GM19438 (cell line): Measurements from ENCODE around the gene ODAD3.
"Not testable (repeated sequence)": the region's sequence is repeated elsewhere in the genome, so short reads cannot be mapped to it uniquely, and the experiment has no call there.

Source experiments
- ATAC-seq: cut with Tn5 transposase; IDR thresholded peaks from one replicate; pipeline ENCODE4 v1.9.1; 2021; ENCODE audit warnings: low read depth; ENCODE audit not compliant: unreplicated experiment

The ODAD3 gene

DNA sequence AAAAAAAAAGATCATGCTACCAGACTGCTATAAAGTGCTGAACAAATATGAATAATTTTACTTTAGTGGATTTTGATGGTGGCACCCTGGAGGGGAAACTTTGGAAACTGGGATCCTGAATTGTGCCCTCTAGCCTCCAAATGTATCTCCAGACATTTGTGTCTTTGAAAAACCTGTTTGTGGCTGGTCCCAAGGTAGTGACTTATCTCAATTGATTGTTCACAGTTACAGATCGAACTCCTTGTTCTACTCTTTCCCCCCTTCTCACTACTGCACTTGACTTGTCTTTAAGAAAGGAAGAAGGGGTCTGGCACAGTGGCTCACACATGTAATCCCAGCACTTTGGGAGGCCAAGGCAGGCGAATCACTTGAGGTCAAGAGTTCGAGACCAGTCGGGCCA is 26.3 kb downstream of the ODAD3 start:
- ATAC-seq: no peak

DNA sequence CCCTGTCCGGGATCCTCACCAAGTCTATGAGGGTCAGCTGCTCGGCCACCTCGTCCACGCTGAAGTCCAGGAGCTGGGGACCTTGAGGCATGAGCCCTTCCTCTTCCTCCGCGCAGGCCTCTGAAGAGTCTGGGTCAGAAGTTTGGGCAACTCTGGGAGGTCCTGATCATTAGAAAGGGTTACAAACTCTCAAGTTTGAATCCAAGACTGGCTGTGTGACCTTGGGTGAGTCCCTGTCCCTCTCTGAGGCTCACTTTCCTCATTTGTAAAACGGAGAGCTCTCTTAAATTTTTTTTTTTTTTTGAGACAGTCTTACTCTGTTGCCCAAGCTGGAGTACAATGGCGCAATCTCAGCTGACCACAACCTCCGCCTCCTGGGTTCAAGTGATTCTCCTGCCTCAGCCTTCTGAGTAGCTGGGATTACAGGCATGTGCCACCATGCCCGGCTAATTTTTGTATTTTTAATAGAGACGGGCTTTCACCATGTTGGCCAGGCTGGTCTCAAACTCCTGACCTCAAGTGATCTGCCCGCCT is 28.2 kb downstream of the ODAD3 start:
- not testable (repeated sequence) for ATAC-seq

DNA sequence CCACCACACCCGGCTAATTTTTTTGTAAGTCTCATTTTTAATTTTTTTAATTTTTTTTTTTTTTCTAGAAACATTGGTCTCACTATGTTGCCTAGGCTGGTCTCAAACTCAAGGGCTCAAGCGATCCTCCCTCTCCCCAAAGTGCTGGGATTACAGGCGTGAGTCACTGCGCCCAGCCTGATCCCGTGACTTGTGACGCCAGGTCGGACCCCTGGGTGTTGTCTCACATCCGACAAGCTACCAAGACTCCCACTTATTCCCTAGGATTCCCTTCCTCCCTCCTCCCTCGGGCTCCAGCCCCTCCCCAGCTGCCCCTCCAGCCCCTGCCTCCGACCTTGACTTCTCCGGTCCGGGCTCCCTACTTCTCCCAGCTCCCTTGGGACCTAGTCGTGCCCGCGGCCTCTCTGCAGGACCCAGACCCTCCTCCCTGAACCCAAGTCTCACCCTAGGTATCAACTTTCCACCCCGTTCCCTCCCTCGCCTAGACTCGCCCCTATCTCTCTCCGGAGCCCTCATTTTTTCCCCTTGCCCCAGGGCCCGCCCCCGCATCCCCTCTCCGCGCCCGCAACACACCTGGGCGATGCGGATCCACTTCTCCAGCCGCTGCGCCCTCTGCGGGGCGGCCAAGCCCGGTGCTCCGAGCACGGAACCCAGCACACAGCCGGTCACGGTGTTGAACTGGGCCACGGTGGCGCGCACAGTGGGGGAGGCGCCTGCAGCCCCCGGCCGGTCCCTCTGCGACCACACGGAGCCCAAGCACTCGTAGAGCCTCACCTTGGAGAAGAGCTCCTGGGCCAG is 28.9 kb downstream of the ODAD3 start:
- no peak for ATAC-seq

GRCh38 chr19:11404588-11405222 is 30.2 kb downstream of the ODAD3 start:
- no peak for ATAC-seq

DNA sequence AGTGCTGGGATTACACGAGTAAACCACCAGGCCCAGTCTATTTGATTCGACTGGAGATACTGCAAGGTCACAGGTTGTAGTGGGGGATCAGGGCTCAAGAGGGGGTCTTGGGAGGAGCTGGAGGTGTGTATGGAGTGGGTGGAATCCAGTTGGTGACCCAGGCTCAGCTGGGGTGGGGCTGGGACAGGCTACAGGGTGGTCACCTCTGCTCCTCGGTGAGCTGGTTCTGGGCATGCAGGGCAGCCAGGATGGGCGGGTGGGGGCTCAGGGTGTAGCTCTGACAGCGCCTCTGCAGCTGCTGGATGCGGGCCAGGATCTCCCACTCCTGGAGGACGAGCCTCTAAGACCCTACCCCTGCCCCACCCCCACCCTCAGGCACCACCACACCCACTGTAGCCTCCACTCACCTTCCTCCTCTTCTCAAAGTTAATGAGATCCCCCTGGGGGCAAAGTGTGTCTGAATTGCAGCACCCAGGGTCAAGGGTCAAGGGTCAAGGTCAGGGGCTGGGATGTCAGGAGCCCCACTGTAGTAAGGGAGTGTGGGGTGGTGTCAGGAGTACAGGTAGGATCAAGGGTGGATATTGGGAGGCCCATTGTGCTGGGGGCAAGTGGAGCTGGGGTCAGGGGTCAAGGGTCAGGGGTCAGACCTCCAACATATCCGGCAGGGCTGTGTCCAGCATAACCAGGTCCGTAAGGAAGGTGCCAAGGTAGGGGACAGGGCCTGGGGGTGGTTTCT is 32.9 kb downstream of the ODAD3 start:
- no peak for ATAC-seq

DNA sequence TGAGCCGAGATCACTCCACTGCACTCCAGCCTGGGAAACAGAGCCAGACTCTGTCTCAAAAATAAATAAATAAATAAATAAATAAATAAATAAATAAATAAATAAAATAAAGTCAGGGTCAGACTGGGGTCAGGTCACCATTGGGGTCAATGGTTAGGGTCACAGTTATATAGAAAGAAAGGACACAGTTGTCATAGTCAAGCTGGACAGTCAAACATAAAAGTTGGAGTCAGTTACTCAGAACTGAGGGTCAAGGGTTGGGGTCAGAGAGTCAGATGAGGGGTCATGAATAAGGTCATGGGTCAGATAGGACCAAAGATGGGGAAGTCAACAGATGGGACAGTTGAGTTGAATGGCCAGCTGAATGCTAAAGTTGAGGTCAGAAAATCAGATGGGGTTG is 34.1 kb downstream of the ODAD3 start:
- ATAC-seq: no peak

GRCh38 chr19:11399667-11400066 is 35.3 kb downstream of the ODAD3 start:
- ATAC-seq: no peak

GRCh38 chr19:11397089-11397610 is 37.8 kb downstream of the ODAD3 start:
- no peak for ATAC-seq

DNA sequence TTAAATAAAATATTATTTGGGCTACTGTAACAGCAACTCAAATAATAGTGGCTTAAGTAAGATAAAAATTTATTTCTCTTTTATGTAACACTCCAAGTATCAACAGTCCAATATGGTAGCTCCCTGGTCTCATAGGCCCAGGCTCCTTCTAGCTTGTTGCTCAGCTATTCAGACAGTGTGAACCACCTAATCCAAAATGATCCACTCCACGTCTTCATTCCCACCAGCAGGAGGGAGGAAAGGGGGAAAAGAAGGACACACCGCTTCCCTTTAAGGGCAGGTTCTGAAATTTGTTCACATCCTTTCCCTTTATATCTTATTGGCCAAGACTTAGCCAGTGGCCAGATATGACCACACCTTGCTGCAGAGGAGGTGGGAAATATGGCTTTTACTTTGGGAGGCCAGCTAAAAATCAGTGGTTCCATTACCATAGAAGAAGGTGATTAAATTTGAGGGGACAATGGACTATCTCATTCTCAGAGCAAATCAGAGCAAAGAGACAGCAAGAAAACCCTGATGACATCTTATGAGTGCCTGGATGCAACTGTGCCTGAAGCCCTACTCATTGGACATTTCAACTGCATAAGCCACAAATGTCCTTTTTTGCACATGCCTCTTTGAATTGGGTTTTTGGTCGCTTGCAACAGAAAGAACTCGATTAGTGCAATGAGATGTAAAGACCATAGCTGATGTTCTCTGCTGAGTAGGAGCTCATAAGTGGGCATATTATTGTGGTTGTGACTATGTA is 43.8 kb downstream of the ODAD3 start:
- no peak for ATAC-seq

GRCh38 chr19:11390359-11390758 is 44.6 kb downstream of the ODAD3 start:
- no peak for ATAC-seq

DNA sequence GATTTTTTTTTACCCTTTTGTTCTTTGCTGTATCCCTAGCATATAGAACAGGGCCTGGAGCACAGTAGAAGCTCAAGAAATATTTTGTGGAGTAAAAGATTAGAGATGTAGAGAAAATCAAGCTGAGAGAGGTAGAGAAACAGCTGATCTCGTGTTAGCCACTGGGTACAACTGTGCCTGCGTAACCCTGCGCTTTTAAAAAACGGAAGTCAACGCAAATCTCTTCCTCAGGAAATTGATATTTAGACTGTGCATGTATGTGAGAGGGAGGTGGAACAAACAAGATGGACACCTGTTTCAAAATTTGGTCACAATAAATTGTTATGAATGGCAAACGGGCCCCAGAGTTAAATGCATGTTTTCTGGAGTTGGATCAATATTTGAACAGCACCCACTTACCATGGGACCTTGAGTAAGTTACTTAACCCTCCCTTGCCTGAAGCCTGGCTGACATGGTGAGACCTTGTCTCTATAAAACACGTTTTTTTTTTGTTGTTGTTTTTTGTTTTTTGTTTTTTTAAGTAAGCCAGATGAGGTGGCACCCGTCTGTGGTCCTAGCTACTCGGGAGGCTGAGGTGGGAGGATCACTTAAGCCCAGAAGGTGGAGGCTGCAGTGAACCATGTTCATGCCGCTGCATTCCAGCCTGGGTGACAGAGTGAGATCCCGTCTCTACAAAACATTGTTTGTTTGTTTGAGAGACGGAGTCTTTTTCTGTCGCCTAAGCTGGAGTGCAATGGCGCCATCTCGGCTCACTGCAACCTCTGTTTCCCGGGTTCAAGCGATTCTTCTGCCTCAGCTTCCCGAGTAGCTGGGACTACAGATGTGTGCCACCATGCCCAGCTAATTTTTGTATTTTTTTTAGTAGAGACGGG is 47.5 kb downstream of the ODAD3 start:
- no peak for ATAC-seq

DNA sequence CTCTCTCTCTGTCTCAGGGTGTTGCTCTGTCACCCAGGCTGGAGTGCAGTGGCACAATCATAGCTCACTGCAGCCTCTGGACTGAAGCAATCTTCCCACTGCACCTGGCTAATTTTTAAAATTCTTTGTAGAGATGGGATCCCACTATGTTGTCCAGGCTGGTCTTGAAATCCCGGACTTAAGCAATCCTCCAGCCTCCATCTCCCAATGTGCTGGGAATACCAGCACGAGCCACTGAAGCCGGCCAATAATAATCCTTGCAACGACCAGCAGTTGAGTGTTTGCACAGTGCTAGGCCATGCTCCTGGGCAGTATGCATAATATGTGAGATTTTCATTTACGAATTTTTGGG is 50.2 kb downstream of the ODAD3 start:
- no peak for ATAC-seq

DNA sequence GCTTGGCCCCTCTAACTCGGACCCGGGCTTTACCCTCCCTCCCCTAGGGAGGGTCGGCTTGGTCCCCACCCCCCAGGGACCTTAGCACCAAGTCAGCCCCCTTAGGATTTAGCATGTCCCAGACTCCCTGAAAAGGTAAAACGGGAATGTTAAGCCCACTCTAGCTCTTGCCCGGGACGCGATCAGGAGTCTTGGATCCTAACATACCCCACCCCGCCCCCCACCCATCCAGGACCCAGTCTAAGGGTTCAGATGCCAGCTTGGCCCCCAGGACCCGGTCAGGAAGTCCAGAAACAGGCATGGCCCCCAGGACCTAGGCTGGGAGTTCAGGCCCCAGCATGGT is 51.2 kb downstream of the ODAD3 start:
- ATAC-seq: no peak

DNA sequence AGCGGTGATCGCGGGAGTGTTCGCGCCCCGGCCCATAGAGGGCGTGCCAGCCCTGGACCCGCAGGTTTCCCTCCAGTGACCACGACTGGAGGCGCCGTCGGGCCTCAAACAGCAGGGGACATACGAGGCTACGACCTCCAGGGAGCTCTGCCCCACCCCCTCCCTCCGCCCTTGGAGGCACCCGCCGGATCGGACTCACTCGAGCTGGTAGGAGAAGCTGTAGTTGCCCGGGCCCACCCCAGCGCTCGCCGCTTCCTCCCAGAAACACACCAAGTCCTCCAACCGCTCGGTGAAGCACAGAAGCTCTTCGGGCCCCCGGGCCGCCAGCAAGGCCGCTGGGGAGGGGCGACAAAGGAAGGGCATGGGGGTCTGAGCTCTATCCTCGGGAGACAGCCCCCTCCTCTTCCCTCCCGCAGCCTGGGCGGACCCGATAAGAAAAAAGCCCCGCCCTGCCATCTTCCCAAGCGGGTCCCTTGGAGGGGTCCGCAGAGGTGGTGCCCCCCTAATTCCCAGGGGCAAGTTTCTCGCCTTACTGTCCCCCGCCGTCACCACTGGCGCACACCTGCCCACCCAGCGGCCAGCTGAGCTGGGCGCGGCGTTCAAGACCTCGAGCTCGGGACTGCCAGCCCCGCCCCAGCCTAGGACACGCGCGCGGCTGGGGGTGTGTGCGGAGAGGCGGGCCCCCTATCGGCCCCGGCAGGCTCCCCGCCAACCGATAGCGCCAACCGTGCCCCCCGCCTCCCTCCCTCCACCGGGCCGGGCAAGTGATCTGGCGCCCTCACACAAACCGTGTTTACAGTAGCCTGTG is 51.8 kb downstream of the ODAD3 start:
- ATAC-seq: no peak

DNA sequence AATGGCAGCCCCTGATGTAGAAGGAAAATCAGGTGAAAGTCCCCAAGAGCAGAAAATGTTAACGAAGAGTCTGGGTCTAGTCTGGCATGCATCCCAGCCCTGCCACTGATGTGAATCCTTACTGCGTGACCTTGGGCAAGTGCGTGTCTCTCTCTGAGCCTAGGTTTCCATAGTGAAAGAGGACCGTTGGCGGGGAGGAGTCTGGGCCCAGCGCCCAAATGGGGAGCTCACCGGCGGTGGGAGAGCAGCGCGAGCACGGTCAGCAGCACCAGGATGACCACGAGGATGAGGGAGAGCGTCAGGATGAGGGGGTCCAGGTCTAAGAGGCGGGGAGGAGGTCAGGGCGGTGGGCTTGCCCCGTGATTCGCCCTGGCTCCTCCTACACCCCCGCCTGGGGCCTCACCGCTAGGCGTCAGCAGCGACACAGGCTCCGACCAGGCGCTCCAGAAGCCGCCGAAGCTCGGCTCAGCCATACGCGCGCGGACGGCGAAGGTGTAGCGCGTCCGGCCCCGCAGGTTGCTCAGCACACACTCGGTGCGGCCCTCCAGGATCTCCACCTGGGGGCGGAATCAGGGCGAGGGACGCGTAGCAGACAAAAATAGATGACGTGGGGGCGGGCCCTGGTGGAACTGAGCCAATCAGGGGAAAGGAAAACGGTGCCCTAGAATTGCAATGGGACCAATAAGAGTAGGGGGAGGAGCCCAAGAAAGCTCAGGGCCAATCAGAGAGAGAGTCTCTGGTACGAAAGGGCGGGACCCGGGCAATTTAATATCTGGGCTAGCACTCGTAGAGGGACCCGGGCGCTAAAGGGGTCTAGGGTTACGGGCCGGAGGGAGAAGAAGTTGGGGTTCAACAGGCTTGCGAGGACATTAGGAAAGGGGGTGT is 54.0 kb downstream of the ODAD3 start:
- ATAC-seq: peak; percentile 71

DNA sequence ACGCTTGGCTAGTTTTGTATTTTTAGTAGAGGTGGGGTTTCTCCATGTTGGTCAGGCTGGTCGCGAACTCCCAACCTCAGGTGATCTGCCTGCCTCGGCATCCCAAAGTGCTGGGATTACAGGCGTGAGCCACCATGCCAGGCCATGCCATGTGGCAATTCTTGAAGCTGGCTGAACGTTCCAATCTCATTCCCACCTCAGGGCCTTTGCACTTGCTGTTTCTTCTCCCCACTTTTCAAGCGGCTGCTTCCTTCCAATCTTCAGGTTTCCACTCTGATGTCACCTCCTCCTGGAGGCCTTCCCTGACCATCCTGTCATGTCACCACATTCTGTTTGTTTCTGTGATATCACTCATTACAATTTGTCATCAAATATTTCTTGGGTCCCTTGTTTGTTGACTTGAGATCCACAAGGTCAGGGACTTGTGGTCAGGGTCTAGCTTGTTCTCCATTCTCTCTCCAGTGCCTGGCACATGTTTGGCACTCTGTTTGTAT is 55.0 kb downstream of the ODAD3 start:
- no peak for ATAC-seq

DNA sequence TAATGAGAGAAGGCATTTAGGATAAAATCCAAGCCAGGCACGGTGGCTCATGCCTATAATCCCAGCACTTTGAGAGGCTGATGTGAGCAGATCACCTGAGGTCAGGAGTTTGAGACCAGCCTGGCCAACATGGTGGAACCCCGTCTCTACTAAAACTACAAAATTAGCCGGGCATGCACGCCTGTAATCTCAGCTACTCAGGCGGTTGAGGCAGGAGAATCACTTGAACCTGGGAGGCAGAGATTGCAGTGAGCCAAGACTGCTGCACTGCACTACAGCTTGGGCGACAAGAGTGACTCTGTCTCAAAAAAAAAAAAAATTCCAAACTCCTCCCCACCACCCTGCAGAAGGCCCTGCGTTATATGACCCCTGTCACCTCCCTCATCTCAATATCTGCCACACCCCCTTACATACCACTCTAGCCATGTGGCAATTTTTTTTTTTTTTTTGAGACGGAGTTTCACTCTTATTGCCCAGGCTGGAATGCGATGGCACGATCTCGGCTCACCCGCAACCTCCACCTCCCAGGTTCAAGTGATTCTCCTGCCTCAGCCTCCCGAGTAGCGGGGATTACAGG is 55.6 kb downstream of the ODAD3 start:
- not testable (repeated sequence) for ATAC-seq
